Measurements from ENCODE around the gene JCHAIN. TPM values are rescaled to one million over a fixed set of nuclear protein-coding genes. Genes with fewer than 3 reads are reported as not detected.
A peak's percentile ranks its signal among the peaks of the same experiment; 100 is the strongest.

JCHAIN gene
- total and polyA plus RNA-seq, 9 of the 15 experiments (the other 6 are each of a cell fraction or from before 2014, with no cell fraction given): 0.04 to 0.68 (median 0.26) TPM; not detected in 5

DNA sequence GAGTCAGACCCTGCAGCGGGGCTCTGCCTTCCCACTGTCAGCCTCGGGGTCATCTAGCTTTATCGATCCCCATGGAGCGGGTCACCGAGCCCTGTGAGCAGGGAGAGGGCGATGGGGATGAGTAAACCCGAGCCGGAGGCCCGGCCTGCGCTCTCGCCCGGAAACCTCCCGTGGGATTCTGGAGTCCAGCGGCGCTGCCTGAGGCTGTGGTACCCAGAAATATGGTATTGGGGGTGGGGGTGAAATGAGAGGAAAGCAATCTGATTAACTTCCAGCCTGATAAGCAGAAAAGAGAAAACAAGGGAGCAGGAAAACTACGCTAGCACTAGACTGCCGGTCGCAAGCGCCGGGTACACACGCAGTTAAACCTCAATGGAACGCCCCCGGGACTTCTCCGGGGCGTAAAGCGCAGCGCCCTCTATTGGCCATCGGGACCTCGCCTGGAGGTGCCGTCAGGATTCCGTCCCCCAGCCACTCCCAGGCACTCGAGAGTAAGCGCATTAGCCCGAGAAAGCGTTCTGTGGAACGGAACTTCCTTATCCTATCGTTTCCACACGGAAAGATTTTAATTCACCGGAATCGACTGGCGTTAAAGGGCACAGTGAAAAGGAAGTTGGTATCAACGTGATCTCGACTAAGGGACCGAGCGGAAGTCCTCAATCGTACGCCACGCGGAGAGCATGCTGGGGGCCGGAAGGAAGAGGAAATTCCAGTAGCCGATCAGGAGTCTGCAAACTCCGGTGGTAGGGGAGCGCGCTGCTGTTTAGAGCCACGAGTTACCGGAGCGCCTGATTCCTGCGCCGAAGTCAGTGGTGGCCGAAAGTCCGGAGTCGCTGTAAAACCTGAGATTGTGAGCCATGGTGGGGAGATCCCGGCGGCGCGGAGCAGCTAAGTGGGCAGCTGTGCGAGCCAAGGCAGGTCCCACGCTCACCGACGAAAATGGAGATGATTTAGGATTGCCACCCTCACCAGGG, 21.8 kb upstream of the JCHAIN start, which contains the start of gene UTP3 (continued):
- TF ChIP-seq ZNF407 (IDR thresholded peaks at IDR 0.05; ENCODE audit: low read depth): no peak
- no peak for TF ChIP-seq ILK (tag; IDR thresholded peaks at IDR 0.05; ENCODE audit: borderline replicate concordance, low read depth)
- no peak for TF ChIP-seq CSDE1 (IDR thresholded peaks at IDR 0.05)
- no peak for TF ChIP-seq HOXB6 (CRISPR knock-in tag; IDR thresholded peaks at IDR 0.05; ENCODE audit: borderline replicate concordance)
- TF ChIP-seq, protein P1, sequence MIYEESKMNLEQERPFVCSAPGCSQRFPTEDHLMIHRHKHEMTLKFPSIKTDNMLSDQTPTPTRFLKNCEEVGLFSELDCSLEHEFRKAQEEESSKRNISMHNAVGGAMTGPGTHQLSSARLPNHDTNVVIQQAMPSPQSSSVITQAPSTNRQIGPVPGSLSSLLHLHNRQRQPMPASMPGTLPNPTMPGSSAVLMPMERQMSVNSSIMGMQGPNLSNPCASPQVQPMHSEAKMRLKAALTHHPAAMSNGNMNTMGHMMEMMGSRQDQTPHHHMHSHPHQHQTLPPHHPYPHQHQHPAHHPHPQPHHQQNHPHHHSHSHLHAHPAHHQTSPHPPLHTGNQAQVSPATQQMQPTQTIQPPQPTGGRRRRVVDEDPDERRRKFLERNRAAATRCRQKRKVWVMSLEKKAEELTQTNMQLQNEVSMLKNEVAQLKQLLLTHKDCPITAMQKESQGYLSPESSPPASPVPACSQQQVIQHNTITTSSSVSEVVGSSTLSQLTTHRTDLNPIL (CRISPR knock-in tag; IDR thresholded peaks at IDR 0.05): no peak
- TF ChIP-seq ZEB2 (IDR thresholded peaks at IDR 0.05): peak; percentile 99
- peak; percentile 97 for TF ChIP-seq MYC (IDR thresholded peaks at IDR 0.05; ENCODE audit: low read depth, low read length)
- TF ChIP-seq MYC (CRISPR knock-in tag; IDR thresholded peaks at IDR 0.05; ENCODE audit: borderline replicate concordance, low read depth): peak; percentile 54; the same call in 1 of the 2 replicates
- no peak for TF ChIP-seq RBM17 (IDR thresholded peaks at IDR 0.05; ENCODE audit: borderline replicate concordance, low read depth, low read length)
